ENCODE data around the gene SF3B1. TPM values are rescaled to one million over a fixed set of nuclear protein-coding genes. Genes with fewer than 3 reads are reported as not detected.

The SF3B1 gene
- total RNA-seq, 1 donor from 2014 or later, result 211 TPM

- no peak for DNase-seq (ENCODE audit: low spot score)
- H3K9me3 Mint-ChIP-seq (ENCODE audit: low read depth), result no peaks in the 10 kb centered on the region
- H3K4me1 Mint-ChIP-seq (ENCODE audit: low read depth), result peaks cover 20% of the 10 kb centered on the region
- no peak overlapping the region for H3K4me3 Mint-ChIP-seq (ENCODE audit: unreplicated experiment)
- H3K27me3 Mint-ChIP-seq (ENCODE audit: low read depth), result no peaks in the 10 kb centered on the region
- no peak overlapping the region for H3K27ac Mint-ChIP-seq (ENCODE audit: unreplicated experiment)
- no peaks in the 10 kb centered on the region for H3K36me3 Mint-ChIP-seq (ENCODE audit: low read depth)
- no peak for TF ChIP-seq CTCF (IDR thresholded peaks at IDR 0.05)
These were observed 15.6 kb upstream of the SF3B1 start for GRCh38 chr2:197450465-197450864.

GRCh38 chr2:197446844-197447243, 12.0 kb upstream of the SF3B1 start:
- H3K4me3 Mint-ChIP-seq (ENCODE audit: unreplicated experiment), result no peak overlapping the region
- H3K27me3 Mint-ChIP-seq (ENCODE audit: low read depth), result no peaks in the 10 kb centered on the region
- no peak for TF ChIP-seq CTCF (IDR thresholded peaks at IDR 0.05)
- no peak for DNase-seq (ENCODE audit: low spot score)
- H3K36me3 Mint-ChIP-seq (ENCODE audit: low read depth), result no peaks in the 10 kb centered on the region
- H3K27ac Mint-ChIP-seq (ENCODE audit: unreplicated experiment), result no peak overlapping the region
- no peaks in the 10 kb centered on the region for H3K9me3 Mint-ChIP-seq (ENCODE audit: low read depth)
- H3K4me1 Mint-ChIP-seq (ENCODE audit: low read depth), result no peaks in the 10 kb centered on the region

- Mint-ChIP-seq H3K27me3 (ENCODE audit: low read depth) (no peaks in the 10 kb centered on the region), H3K27ac (ENCODE audit: unreplicated experiment) (no peak overlapping the region), H3K4me3 (ENCODE audit: unreplicated experiment) (no peak overlapping the region), H3K4me1 (ENCODE audit: low read depth) (no peaks in the 10 kb centered on the region), H3K9me3 (ENCODE audit: low read depth) (no peaks in the 10 kb centered on the region), H3K36me3 (ENCODE audit: low read depth) (no peaks in the 10 kb centered on the region)
- TF ChIP-seq CTCF (IDR thresholded peaks at IDR 0.05), result no peak
- no peak for DNase-seq (ENCODE audit: low spot score)
These were observed 10.9 kb upstream of the SF3B1 start for GRCh38 chr2:197445746-197446145.

GRCh38 chr2:197442857-197443256, 8.0 kb upstream of the SF3B1 start:
- Mint-ChIP-seq H3K36me3 (ENCODE audit: low read depth) (no peaks in the 10 kb centered on the region), H3K9me3 (ENCODE audit: low read depth) (no peaks in the 10 kb centered on the region), H3K4me3 (ENCODE audit: unreplicated experiment) (no peak overlapping the region), H3K27me3 (ENCODE audit: low read depth) (no peaks in the 10 kb centered on the region), H3K4me1 (ENCODE audit: low read depth) (no peaks in the 10 kb centered on the region), H3K27ac (ENCODE audit: unreplicated experiment) (no peak overlapping the region)
- no peak for TF ChIP-seq CTCF (IDR thresholded peaks at IDR 0.05)
- DNase-seq (ENCODE audit: low spot score), result no peak

- H3K27me3 Mint-ChIP-seq (ENCODE audit: low read depth), result no peaks in the 10 kb centered on the region
- peaks cover 23% of the 10 kb centered on the region for H3K4me1 Mint-ChIP-seq (ENCODE audit: low read depth)
- no peaks in the 10 kb centered on the region for H3K9me3 Mint-ChIP-seq (ENCODE audit: low read depth)
- H3K27ac Mint-ChIP-seq (ENCODE audit: unreplicated experiment), result no peak overlapping the region
- H3K4me3 Mint-ChIP-seq (ENCODE audit: unreplicated experiment), result no peak overlapping the region
- H3K36me3 Mint-ChIP-seq (ENCODE audit: low read depth), result no peaks in the 10 kb centered on the region
- no peak for TF ChIP-seq CTCF (IDR thresholded peaks at IDR 0.05)
- DNase-seq (ENCODE audit: low spot score), result no peak
These were observed 2.6 kb upstream of the SF3B1 start for GRCh38 chr2:197437380-197437779.
